Smooth muscle cell (in vitro differentiated cells): ENCODE results near the gene ECSIT. TPM values are rescaled to one million over a fixed set of nuclear protein-coding genes. Genes with fewer than 3 reads are reported as not detected.

Experiments used
- DNase-seq: peaks from one replicate; lab custom pipeline; 2025; ENCODE audit not compliant: unreplicated experiment; lab: John Stamatoyannopoulos, UW
- H2AFZ ChIP-seq: fragments of 200-600 bp; sonication (generic); 2 replicates; pipeline ENCODE4 v1.6.0; 2016; ENCODE audit warnings: antibody characterized with exemption, low read depth, mild to moderate bottlenecking
- H3F3A ChIP-seq: fragments of 200-600 bp; sonication (generic); 2 replicates; pipeline ENCODE4 v1.6.0; 2017; ENCODE audit warnings: antibody characterized with exemption, low read depth
- H3K27ac ChIP-seq: fragments of 200-600 bp; sonication (generic); 2 replicates; pipeline ENCODE4 v1.5.1; 2016; ENCODE audit warnings: low read depth, mild to moderate bottlenecking
- H3K27me3 ChIP-seq: fragments of 200-600 bp; sonication (generic); 2 replicates; pipeline ENCODE4 v1.6.1; 2016; ENCODE audit warnings: low read depth, mild to moderate bottlenecking
- H3K36me3 ChIP-seq: fragments of 200-600 bp; sonication (generic); 2 replicates; pipeline ENCODE4 v1.5.1; 2016; ENCODE audit warnings: low read depth
- H3K4me1 ChIP-seq: fragments of 200-600 bp; sonication (generic); 2 replicates; pipeline ENCODE4 v1.5.1; 2016; ENCODE audit warnings: low read depth
- H3K4me2 ChIP-seq: fragments of 200-600 bp; sonication (generic); 2 replicates; pipeline ENCODE4 v1.6.0; 2016; ENCODE audit warnings: mild to moderate bottlenecking
- H3K4me3 ChIP-seq: fragments of 200-600 bp; sonication (generic); 2 replicates; pipeline ENCODE4 v1.5.1; 2016; ENCODE audit warnings: mild to moderate bottlenecking
- H3K79me2 ChIP-seq: fragments of 200-600 bp; sonication (generic); 2 replicates; pipeline ENCODE4 v1.6.0; 2016; ENCODE audit warnings: low read depth, mild to moderate bottlenecking
- H3K9ac ChIP-seq: fragments of 200-600 bp; sonication (generic); 2 replicates; pipeline ENCODE4 v1.6.0; 2016; ENCODE audit warnings: low read depth
- H3K9me3 ChIP-seq: fragments of 200-600 bp; sonication (generic); replicated peaks from 2 replicates; pipeline ENCODE4 v1.5.1; 2016; ENCODE audit warnings: low read depth
- H4K20me1 ChIP-seq: fragments of 200-600 bp; sonication (generic); 2 replicates; pipeline ENCODE4 v1.6.0; 2016; ENCODE audit warnings: low read depth
- WGBS: methylation state at CpG from one replicate; pipeline ENCODE4 v1.1.7; 2016; ENCODE audit warnings: low lambda C conversion rate; 5-methylcytosine and 5-hydroxymethylcytosine counted together
- polyA plus RNA-seq: library from polyadenylated mRNA; unstranded; fragments of >200 nt; fragmentation: Nextera tagmentation; extraction: Ambion mirVana; gene quantifications from 2 replicates; pipeline ENCODE4 v1.2.1, GENCODE V29; 2016
- total RNA-seq: library from RNA; depleted of rRNA; stranded (reverse); fragments of >200 nt; gene quantifications from 2 replicates; pipeline ENCODE4 v1.2.3, GENCODE V29; 2014
- TF ChIP-seq, protein P1 (sequence below): fragments of 200-600 bp; sonication (generic); IDR thresholded peaks from 2 replicates; pipeline ENCODE4 v1.5.1; 2017; ENCODE audit warnings: borderline replicate concordance, mild to moderate bottlenecking, antibody characterized with exemption; ENCODE audit not compliant: insufficient read depth, poor library complexity, severe bottlenecking

Gene ECSIT
- total and polyA plus RNA-seq, 2 experiments from 2014 or later: 21.1 to 32.1 TPM

DNA sequence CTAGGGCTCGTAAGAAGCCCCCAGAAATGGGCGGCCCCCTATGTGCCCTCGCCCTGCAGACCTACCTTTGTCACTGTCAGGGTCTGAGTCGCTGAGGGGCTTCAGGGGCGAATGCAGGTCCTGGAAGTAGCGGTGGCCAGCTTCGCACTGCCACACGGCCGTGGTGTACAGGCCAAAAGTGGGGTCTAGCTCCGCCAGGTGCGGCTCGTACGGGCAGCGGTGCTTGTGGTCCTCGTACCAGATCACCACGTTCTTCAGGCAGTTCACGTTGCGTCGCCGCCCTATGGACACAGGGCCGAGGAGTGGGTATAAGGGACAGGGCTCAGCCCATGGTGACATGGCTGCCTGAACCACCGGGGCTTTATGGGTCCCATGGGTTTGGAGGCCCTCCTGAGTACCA is 33.0 kb downstream of the ECSIT start:
- no peak overlapping the region for H3K9ac ChIP-seq
- H4K20me1 ChIP-seq: no peaks in the 10 kb centered on the region
- 96% methylated on average over 22 of the region's 22 CpGs for WGBS
- H3K4me1 ChIP-seq: no peaks in the 10 kb centered on the region
- H3K4me2 ChIP-seq: no peak overlapping the region
- H2AFZ ChIP-seq: no peak overlapping the region
- H3K27me3 ChIP-seq: no peaks in the 10 kb centered on the region
- H3K9me3 ChIP-seq: no peaks in the 10 kb centered on the region
- TF ChIP-seq, protein P1, sequence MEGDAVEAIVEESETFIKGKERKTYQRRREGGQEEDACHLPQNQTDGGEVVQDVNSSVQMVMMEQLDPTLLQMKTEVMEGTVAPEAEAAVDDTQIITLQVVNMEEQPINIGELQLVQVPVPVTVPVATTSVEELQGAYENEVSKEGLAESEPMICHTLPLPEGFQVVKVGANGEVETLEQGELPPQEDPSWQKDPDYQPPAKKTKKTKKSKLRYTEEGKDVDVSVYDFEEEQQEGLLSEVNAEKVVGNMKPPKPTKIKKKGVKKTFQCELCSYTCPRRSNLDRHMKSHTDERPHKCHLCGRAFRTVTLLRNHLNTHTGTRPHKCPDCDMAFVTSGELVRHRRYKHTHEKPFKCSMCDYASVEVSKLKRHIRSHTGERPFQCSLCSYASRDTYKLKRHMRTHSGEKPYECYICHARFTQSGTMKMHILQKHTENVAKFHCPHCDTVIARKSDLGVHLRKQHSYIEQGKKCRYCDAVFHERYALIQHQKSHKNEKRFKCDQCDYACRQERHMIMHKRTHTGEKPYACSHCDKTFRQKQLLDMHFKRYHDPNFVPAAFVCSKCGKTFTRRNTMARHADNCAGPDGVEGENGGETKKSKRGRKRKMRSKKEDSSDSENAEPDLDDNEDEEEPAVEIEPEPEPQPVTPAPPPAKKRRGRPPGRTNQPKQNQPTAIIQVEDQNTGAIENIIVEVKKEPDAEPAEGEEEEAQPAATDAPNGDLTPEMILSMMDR: no peak
- no peak for DNase-seq
- H3K27ac ChIP-seq: no peak overlapping the region
- H3F3A ChIP-seq: no peaks in the 10 kb centered on the region
- no peaks in the 10 kb centered on the region for H3K79me2 ChIP-seq
- no peaks in the 10 kb centered on the region for H3K36me3 ChIP-seq
- H3K4me3 ChIP-seq: no peak overlapping the region

- H3F3A ChIP-seq: no peaks in the 10 kb centered on the region
- no peak overlapping the region for H3K4me2 ChIP-seq
- no peaks in the 10 kb centered on the region for H3K27me3 ChIP-seq
- no peaks in the 10 kb centered on the region for H3K36me3 ChIP-seq
- no peak overlapping the region for H3K9ac ChIP-seq
- TF ChIP-seq, protein P1: no peak
- no peaks in the 10 kb centered on the region for H3K79me2 ChIP-seq
- no peak overlapping the region for H3K27ac ChIP-seq
- no peaks in the 10 kb centered on the region for H3K4me1 ChIP-seq
- H3K4me3 ChIP-seq: no peak overlapping the region
- no peak overlapping the region for H2AFZ ChIP-seq
- no peaks in the 10 kb centered on the region for H4K20me1 ChIP-seq
- WGBS: 95% methylated on average over 9 of the region's 10 CpGs
- no peaks in the 10 kb centered on the region for H3K9me3 ChIP-seq
- no peak for DNase-seq
Observed at GRCh38 chr19:11495481-11495880, 33.5 kb downstream of the ECSIT start.

- H3K9me3 ChIP-seq: no peaks in the 10 kb centered on the region
- WGBS: 97% methylated on average over 24 of the region's 27 CpGs
Observed at GRCh38 chr19:11494634-11495285, 34.2 kb downstream of the ECSIT start.

More at GRCh38 chr19:11494634-11495285, 34.2 kb downstream of the ECSIT start:
- no peak overlapping the region for H3K27ac ChIP-seq
- no peaks in the 10 kb centered on the region for H3K4me1 ChIP-seq
- no peaks in the 10 kb centered on the region for H3K27me3 ChIP-seq
- H3F3A ChIP-seq: no peaks in the 10 kb centered on the region
- H3K36me3 ChIP-seq: no peaks in the 10 kb centered on the region
- no peak overlapping the region for H3K4me2 ChIP-seq
- no peak overlapping the region for H2AFZ ChIP-seq
- no peak overlapping the region for H3K4me3 ChIP-seq
- DNase-seq: no peak
- no peak overlapping the region for H3K9ac ChIP-seq
- H3K79me2 ChIP-seq: no peaks in the 10 kb centered on the region
- H4K20me1 ChIP-seq: no peaks in the 10 kb centered on the region
- TF ChIP-seq, protein P1: no peak
